ENCODE measurements around the gene FGB. TPM values are rescaled to one million over a fixed set of nuclear protein-coding genes. Genes with fewer than 3 reads are reported as not detected.

Gene FGB
- total RNA-seq, 1 donor from 2014 or later, result 2.8 TPM

DNA sequence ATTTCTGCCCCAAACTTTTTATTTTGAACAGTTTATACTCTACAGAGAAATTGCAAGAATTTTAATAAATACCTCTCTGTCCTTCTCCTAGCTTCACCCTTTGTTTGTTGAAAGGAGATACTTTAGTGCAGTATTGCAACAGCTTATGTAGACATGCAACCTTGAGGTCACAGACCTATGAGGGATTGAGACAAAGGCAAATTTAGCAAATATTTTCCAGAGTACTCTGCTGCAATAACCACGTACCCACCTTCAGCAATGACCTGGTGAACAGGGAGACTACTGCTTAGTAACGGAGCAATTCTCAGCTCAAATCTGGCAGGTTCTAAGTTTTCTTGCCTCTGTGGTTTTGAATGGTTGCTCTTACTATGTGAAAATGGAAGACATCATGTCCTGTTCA, 14.5 kb downstream of the FGB start:
- no peaks in the 10 kb centered on the region for H3K27me3 ChIP-seq (ENCODE audit: insufficient read depth, low read length)
- Mint-ChIP-seq H3K27ac (ENCODE audit: unreplicated experiment) (no peak overlapping the region), H3K36me3 (ENCODE audit: low read depth, unreplicated experiment) (no peaks in the 10 kb centered on the region), H3K4me1 (ENCODE audit: low read depth, unreplicated experiment) (peaks cover 1% of the 10 kb centered on the region), H3K27me3 (ENCODE audit: low read depth, unreplicated experiment) (no peaks in the 10 kb centered on the region), H3K4me3 (ENCODE audit: unreplicated experiment) (no peak overlapping the region), H3K9me3 (ENCODE audit: unreplicated experiment) (no peaks in the 10 kb centered on the region)
- H3K79me2 ChIP-seq (ENCODE audit: insufficient read depth, low read length), result no peaks in the 10 kb centered on the region
- no peak for DNase-seq (ENCODE audit: low read depth)
- H3K4me1 ChIP-seq (ENCODE audit: insufficient read depth, low read length), result no peaks in the 10 kb centered on the region
- TF ChIP-seq EZH2 (IDR thresholded peaks at IDR 0.05; ENCODE audit: insufficient read depth, low read length), result no peak
- TF ChIP-seq, protein P1, sequence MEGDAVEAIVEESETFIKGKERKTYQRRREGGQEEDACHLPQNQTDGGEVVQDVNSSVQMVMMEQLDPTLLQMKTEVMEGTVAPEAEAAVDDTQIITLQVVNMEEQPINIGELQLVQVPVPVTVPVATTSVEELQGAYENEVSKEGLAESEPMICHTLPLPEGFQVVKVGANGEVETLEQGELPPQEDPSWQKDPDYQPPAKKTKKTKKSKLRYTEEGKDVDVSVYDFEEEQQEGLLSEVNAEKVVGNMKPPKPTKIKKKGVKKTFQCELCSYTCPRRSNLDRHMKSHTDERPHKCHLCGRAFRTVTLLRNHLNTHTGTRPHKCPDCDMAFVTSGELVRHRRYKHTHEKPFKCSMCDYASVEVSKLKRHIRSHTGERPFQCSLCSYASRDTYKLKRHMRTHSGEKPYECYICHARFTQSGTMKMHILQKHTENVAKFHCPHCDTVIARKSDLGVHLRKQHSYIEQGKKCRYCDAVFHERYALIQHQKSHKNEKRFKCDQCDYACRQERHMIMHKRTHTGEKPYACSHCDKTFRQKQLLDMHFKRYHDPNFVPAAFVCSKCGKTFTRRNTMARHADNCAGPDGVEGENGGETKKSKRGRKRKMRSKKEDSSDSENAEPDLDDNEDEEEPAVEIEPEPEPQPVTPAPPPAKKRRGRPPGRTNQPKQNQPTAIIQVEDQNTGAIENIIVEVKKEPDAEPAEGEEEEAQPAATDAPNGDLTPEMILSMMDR (IDR thresholded peaks at IDR 0.05; ENCODE audit: insufficient read depth, low read depth, low read length), result no peak
- no peaks in the 10 kb centered on the region for H3K9me3 ChIP-seq (ENCODE audit: insufficient read depth, low read depth, low read length)
- no peaks in the 10 kb centered on the region for H4K20me1 ChIP-seq (ENCODE audit: insufficient read depth, low read length)
- no peak overlapping the region for H3K9ac ChIP-seq (ENCODE audit: low read length)
- no peak overlapping the region for H2AFZ ChIP-seq (ENCODE audit: low read depth, low read length)
- no peak overlapping the region for H3K4me3 ChIP-seq (ENCODE audit: insufficient read depth, low read depth, low read length)
- H3K36me3 ChIP-seq (ENCODE audit: insufficient read depth, low read length), result no peaks in the 10 kb centered on the region
- FAIRE-seq, result no peak
- H3K4me2 ChIP-seq (ENCODE audit: low read length), result no peak overlapping the region
- H3K27ac ChIP-seq (ENCODE audit: low read depth, low read length), result no peak overlapping the region

DNA sequence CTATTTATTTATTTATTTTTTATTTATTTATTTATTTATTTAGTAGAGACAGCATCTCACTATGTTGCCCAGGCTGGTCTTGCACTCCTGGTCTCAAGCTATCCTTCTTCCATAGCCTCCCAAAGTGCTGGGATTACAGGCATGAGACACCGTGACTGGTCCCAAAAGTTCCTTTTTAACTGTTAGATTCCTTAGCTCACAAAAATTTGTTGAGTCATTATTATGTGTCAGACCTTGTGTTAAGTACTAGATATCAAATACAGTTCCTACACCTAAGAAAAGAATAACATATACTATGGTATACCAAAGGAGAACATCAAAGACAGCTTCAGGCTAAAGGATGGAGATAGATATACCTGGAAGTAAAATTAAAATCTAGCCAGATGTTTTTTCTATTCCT, 16.1 kb downstream of the FGB start:
- no peaks in the 10 kb centered on the region for H3K27me3 Mint-ChIP-seq (ENCODE audit: low read depth, unreplicated experiment)
- Histone ChIP-seq H3K4me1 (ENCODE audit: insufficient read depth, low read length) (no peaks in the 10 kb centered on the region), H2AFZ (ENCODE audit: low read depth, low read length) (no peak overlapping the region), H3K9me3 (ENCODE audit: insufficient read depth, low read depth, low read length) (no peaks in the 10 kb centered on the region), H3K36me3 (ENCODE audit: insufficient read depth, low read length) (no peaks in the 10 kb centered on the region), H3K4me3 (ENCODE audit: insufficient read depth, low read depth, low read length) (no peak overlapping the region), H3K27me3 (ENCODE audit: insufficient read depth, low read length) (no peaks in the 10 kb centered on the region), H3K79me2 (ENCODE audit: insufficient read depth, low read length) (no peaks in the 10 kb centered on the region), H4K20me1 (ENCODE audit: insufficient read depth, low read length) (no peaks in the 10 kb centered on the region), H3K27ac (ENCODE audit: low read depth, low read length) (no peak overlapping the region), H3K9ac (ENCODE audit: low read length) (no peak overlapping the region), H3K4me2 (ENCODE audit: low read length) (no peak overlapping the region)
- H3K36me3 Mint-ChIP-seq (ENCODE audit: low read depth, unreplicated experiment), result no peaks in the 10 kb centered on the region
- no peak for FAIRE-seq
- H3K9me3 Mint-ChIP-seq (ENCODE audit: unreplicated experiment), result no peaks in the 10 kb centered on the region
- DNase-seq (ENCODE audit: low read depth), result peak; percentile 26
- no peak for TF ChIP-seq EZH2 (IDR thresholded peaks at IDR 0.05; ENCODE audit: insufficient read depth, low read length)
- TF ChIP-seq, protein P1 (IDR thresholded peaks at IDR 0.05; ENCODE audit: insufficient read depth, low read depth, low read length), result no peak
- H3K27ac Mint-ChIP-seq (ENCODE audit: unreplicated experiment), result no peak overlapping the region
- no peak overlapping the region for H3K4me3 Mint-ChIP-seq (ENCODE audit: unreplicated experiment)
- H3K4me1 Mint-ChIP-seq (ENCODE audit: low read depth, unreplicated experiment), result peaks cover 1% of the 10 kb centered on the region

DNA sequence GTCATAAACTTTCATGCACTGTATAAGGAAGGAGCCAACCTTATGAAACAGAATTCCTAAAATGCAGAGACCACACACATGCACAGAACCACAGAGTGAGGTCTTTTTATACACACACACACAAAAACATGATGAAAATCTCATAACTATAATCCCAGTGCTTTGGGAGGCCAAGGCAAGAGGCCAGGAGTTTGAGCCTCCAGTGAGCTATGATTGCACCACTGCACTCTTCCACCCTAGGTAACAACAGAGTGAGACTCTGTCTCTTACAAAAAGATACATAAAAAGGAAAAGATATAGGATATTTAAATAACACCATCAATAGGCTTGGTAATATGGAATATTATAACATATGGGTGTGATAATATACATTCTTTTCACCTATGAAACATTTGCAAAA, 17.1 kb downstream of the FGB start:
- no peak overlapping the region for H3K27ac Mint-ChIP-seq (ENCODE audit: unreplicated experiment)
- H4K20me1 ChIP-seq (ENCODE audit: insufficient read depth, low read length), result no peaks in the 10 kb centered on the region

More for the DNA sequence above, 17.1 kb downstream of the FGB start:
- no peaks in the 10 kb centered on the region for H3K9me3 Mint-ChIP-seq (ENCODE audit: unreplicated experiment)
- H3K9ac ChIP-seq (ENCODE audit: low read length), result no peak overlapping the region
- no peaks in the 10 kb centered on the region for H3K27me3 Mint-ChIP-seq (ENCODE audit: low read depth, unreplicated experiment)
- H2AFZ ChIP-seq (ENCODE audit: low read depth, low read length), result no peak overlapping the region
- no peaks in the 10 kb centered on the region for H3K36me3 Mint-ChIP-seq (ENCODE audit: low read depth, unreplicated experiment)
- TF ChIP-seq, protein P1 (IDR thresholded peaks at IDR 0.05; ENCODE audit: insufficient read depth, low read depth, low read length), result no peak
- TF ChIP-seq EZH2 (IDR thresholded peaks at IDR 0.05; ENCODE audit: insufficient read depth, low read length), result no peak
- H3K4me3 Mint-ChIP-seq (ENCODE audit: unreplicated experiment), result no peak overlapping the region
- H3K4me2 ChIP-seq (ENCODE audit: low read length), result no peak overlapping the region
- no peak overlapping the region for H3K27ac ChIP-seq (ENCODE audit: low read depth, low read length)
- H3K27me3 ChIP-seq (ENCODE audit: insufficient read depth, low read length), result no peaks in the 10 kb centered on the region
- no peak overlapping the region for H3K4me3 ChIP-seq (ENCODE audit: insufficient read depth, low read depth, low read length)
- peaks cover 1% of the 10 kb centered on the region for H3K4me1 Mint-ChIP-seq (ENCODE audit: low read depth, unreplicated experiment)
- DNase-seq (ENCODE audit: low read depth) (no peak), FAIRE-seq (no peak)
- no peaks in the 10 kb centered on the region for H3K79me2 ChIP-seq (ENCODE audit: insufficient read depth, low read length)
- no peaks in the 10 kb centered on the region for H3K4me1 ChIP-seq (ENCODE audit: insufficient read depth, low read length)
- H3K36me3 ChIP-seq (ENCODE audit: insufficient read depth, low read length), result no peaks in the 10 kb centered on the region
- H3K9me3 ChIP-seq (ENCODE audit: insufficient read depth, low read depth, low read length), result no peaks in the 10 kb centered on the region
